GM18858 (cell line): Measurements from ENCODE around the gene PPP3CA.

Experiments used
- ATAC-seq: cut with Tn5 transposase; IDR thresholded peaks from one replicate; pipeline ENCODE4 v1.9.1; 2021; ENCODE audit not compliant: unreplicated experiment

The PPP3CA gene

GRCh38 chr4:101289306-101289705, 58.0 kb downstream of the PPP3CA start:
- ATAC-seq, result no peak

GRCh38 chr4:101288365-101289145, 58.8 kb downstream of the PPP3CA start:
- ATAC-seq, result no peak

- ATAC-seq, result no peak
Observed at GRCh38 chr4:101287324-101287723, 60.0 kb downstream of the PPP3CA start.

- ATAC-seq, result no peak
Observed at GRCh38 chr4:101286663-101287062, 60.7 kb downstream of the PPP3CA start.

- no peak for ATAC-seq
Observed at GRCh38 chr4:101285985-101286384, 61.3 kb downstream of the PPP3CA start.

GRCh38 chr4:101284546-101284945, 62.8 kb downstream of the PPP3CA start:
- ATAC-seq, result no peak

- no peak for ATAC-seq
Observed at GRCh38 chr4:101283434-101283833, 63.9 kb downstream of the PPP3CA start.

- ATAC-seq, result peak; percentile 34
Observed at GRCh38 chr4:101282076-101282844, 65.1 kb downstream of the PPP3CA start.

GRCh38 chr4:101280866-101281600, 66.3 kb downstream of the PPP3CA start:
- ATAC-seq, result no peak

- peak; percentile 64 for ATAC-seq
Observed at GRCh38 chr4:101279377-101279871, 67.9 kb downstream of the PPP3CA start.

- no peak for ATAC-seq
Observed at GRCh38 chr4:101277671-101278070, 69.7 kb downstream of the PPP3CA start.

GRCh38 chr4:101276661-101277060, 70.7 kb downstream of the PPP3CA start:
- no peak for ATAC-seq

GRCh38 chr4:101274888-101275752, 72.2 kb downstream of the PPP3CA start:
- ATAC-seq, result no peak

GRCh38 chr4:101271516-101271915, 75.8 kb downstream of the PPP3CA start:
- ATAC-seq, result no peak

- ATAC-seq, result no peak
Observed at GRCh38 chr4:101269682-101270081, 77.6 kb downstream of the PPP3CA start.

GRCh38 chr4:101265816-101266172, 81.5 kb downstream of the PPP3CA start:
- no peak for ATAC-seq

- ATAC-seq, result no peak
Observed at GRCh38 chr4:101264993-101265815, 82.1 kb downstream of the PPP3CA start.

GRCh38 chr4:101264512-101264911, 82.8 kb downstream of the PPP3CA start:
- ATAC-seq, result no peak

GRCh38 chr4:101262683-101263082, 84.6 kb downstream of the PPP3CA start:
- ATAC-seq, result no peak

- ATAC-seq, result peak; percentile 93
Observed at GRCh38 chr4:101259876-101260275, 87.5 kb downstream of the PPP3CA start.
